Measurements from ENCODE around the gene TMTC1.

TMTC1 gene

GRCh38 chr12:29681370-29681769, 102.4 kb downstream of the TMTC1 start:
- H3K4me3 ChIP-seq (ENCODE audit: low read depth, low read length): no peak overlapping the region
- no peak for TF ChIP-seq CTCF (IDR thresholded peaks at IDR 0.05; ENCODE audit: borderline replicate concordance, insufficient read depth, low read depth, low read length)

GRCh38 chr12:29676676-29677075, 107.1 kb downstream of the TMTC1 start:
- no peak overlapping the region for H3K4me3 ChIP-seq (ENCODE audit: low read depth, low read length)
- no peak for TF ChIP-seq CTCF (IDR thresholded peaks at IDR 0.05; ENCODE audit: borderline replicate concordance, insufficient read depth, low read depth, low read length)

- TF ChIP-seq CTCF (IDR thresholded peaks at IDR 0.05; ENCODE audit: borderline replicate concordance, insufficient read depth, low read depth, low read length): no peak
- H3K4me3 ChIP-seq (ENCODE audit: low read depth, low read length): no peak overlapping the region
Observed at GRCh38 chr12:29674463-29674862, 109.3 kb downstream of the TMTC1 start.

- H3K4me3 ChIP-seq (ENCODE audit: low read depth, low read length): no peak overlapping the region
- TF ChIP-seq CTCF (IDR thresholded peaks at IDR 0.05; ENCODE audit: borderline replicate concordance, insufficient read depth, low read depth, low read length): no peak
Observed at GRCh38 chr12:29673346-29673745, 110.4 kb downstream of the TMTC1 start.

GRCh38 chr12:29672580-29672979, 111.2 kb downstream of the TMTC1 start:
- H3K4me3 ChIP-seq (ENCODE audit: low read depth, low read length): no peak overlapping the region

GRCh38 chr12:29671742-29672141, 112.0 kb downstream of the TMTC1 start:
- no peak for TF ChIP-seq CTCF (IDR thresholded peaks at IDR 0.05; ENCODE audit: borderline replicate concordance, insufficient read depth, low read depth, low read length)

More at GRCh38 chr12:29672580-29672979, 111.2 kb downstream of the TMTC1 start:
- no peak for TF ChIP-seq CTCF (IDR thresholded peaks at IDR 0.05; ENCODE audit: borderline replicate concordance, insufficient read depth, low read depth, low read length)

GRCh38 chr12:29667011-29667410, 116.7 kb downstream of the TMTC1 start:
- H3K4me3 ChIP-seq (ENCODE audit: low read depth, low read length): no peak overlapping the region
- no peak for TF ChIP-seq CTCF (IDR thresholded peaks at IDR 0.05; ENCODE audit: borderline replicate concordance, insufficient read depth, low read depth, low read length)

More at GRCh38 chr12:29671742-29672141, 112.0 kb downstream of the TMTC1 start:
- no peak overlapping the region for H3K4me3 ChIP-seq (ENCODE audit: low read depth, low read length)
